NCI-H1436 treated with DMSO at 0.1 percent for 48 hours (cell line): ENCODE results near the gene YAE1.
"Not testable (repeated sequence)": the region's sequence is repeated elsewhere in the genome, so short reads cannot be mapped to it uniquely, and the experiment has no call there.

Source experiments
- DNase-seq: peaks from one replicate; lab custom pipeline; 2025; lab: John Stamatoyannopoulos, UW

YAE1 gene, protein sequence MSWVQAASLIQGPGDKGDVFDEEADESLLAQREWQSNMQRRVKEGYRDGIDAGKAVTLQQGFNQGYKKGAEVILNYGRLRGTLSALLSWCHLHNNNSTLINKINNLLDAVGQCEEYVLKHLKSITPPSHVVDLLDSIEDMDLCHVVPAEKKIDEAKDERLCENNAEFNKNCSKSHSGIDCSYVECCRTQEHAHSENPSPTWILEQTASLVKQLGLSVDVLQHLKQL

GRCh38 chr7:39566023-39566921, at the start of gene YAE1:
Gene YAE1 (plus strand): TSS chr7:39566404. CDS start chr7:39566419, 15 bp downstream.
- peak; percentile 16 for DNase-seq

DNA sequence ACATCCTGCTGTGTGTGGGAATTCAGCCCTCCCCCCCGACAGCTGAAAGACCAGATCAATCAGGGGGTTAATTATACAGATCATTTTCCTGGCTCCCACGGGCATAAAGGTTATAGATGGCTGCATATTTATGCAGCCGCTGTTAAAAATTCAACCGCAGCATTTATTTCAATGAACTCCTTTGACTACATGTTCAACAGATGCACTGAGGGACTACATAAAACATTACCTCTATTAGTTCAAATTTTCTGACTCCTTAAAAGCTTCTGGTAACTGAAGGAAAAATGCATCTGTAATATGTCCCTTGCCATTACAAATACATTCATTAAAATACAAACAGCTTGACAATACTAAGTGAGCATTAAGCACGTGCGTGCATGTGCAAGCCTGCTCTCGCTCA, 49.7 kb upstream of the YAE1 start:
- no peak for DNase-seq

DNA sequence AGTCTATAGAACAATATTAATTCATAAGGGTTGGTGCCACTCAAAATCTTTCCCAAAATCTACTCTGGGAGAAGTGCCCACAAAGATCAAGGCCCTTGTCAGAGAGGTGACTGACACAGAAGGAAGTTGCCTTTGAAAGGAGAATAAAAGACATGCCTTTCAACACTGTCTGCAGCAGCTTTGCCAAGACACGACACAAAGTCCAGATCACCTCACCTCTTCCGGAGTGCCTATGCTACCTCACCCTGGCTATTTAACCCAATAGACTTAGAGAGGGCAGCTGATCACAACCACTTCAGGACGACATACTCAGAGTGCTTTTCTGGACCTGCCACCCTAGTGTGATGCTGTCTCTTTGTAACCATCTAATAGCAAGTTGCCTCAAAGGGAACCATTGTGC, 49.0 kb upstream of the YAE1 start:
- no peak for DNase-seq

DNA sequence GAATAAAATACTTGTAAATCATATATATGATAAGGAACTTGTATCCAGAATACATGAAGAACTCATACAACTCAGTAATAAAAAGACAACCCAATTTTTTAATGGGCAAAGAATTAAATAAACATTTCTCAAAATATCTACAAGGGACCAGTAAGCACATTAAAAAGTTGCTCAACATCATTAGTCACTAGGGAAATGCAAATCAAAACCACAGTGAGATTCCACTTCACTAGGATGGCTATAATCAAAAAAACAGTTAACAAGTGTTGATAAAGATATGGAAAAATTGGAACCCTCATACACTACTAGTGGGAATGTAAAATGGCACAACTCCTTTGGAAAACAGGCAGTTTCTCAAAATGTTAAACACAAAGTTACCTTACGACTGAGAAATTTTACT, 40.3 kb upstream of the YAE1 start:
- no peak for DNase-seq

DNA sequence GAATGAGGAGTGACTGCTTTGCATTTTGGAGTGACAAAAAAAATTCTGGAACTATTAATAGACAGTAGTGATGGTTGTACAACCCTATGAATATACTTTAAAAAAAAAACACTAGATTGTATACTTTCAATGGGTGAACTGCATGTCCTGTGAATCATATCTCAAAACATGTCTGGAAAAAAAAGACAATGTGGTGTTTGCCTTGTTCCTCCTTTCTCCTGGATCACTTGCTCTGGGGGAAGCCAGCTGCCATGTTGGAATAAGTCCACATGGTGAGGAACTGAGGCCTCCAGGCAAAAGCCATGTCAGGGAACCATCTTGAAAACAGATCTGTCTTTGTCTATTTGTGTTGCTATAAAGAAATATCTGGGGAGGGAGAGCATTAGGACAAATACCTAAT, 39.5 kb upstream of the YAE1 start:
- DNase-seq, result no peak

DNA sequence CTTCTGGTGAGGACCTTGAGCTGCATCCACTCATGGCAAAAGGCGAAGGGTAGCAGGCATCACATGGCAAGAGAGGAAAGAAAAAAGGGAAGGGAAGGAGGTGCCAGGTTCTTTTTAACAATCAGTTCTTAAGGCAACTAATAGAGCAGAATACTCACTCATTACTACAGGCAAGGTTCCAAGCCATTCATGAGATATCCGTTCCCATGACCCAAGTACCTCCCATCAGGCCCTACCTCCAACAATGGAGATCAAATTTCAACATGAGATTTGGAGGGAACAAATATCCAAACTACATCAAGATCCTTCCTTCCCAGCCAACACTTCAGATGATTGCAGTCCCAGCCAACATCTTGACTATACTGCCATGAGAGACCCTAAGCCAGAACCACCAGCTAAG, 38.9 kb upstream of the YAE1 start:
- no peak for DNase-seq

GRCh38 chr7:39527951-39528350, 38.3 kb upstream of the YAE1 start:
- no peak for DNase-seq

DNA sequence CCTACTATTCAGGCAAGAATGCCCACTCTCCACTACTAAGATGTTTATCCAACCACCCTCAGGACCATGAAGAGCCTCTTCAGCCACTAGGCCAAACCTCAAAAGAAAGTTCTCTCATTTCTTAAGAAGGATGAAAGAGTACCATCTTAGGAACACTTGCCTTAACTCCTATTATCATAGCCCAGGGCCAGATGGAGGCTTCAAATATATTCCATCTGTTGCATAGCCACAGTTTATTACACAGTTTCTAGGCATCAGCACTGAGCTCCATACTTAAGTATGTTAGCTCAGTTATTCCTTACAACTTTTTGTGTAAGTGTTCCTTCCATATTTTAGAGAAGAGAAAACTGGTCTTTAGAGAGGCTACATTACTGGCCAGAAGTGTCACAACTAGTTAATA, 37.4 kb upstream of the YAE1 start:
- DNase-seq, result no peak

DNA sequence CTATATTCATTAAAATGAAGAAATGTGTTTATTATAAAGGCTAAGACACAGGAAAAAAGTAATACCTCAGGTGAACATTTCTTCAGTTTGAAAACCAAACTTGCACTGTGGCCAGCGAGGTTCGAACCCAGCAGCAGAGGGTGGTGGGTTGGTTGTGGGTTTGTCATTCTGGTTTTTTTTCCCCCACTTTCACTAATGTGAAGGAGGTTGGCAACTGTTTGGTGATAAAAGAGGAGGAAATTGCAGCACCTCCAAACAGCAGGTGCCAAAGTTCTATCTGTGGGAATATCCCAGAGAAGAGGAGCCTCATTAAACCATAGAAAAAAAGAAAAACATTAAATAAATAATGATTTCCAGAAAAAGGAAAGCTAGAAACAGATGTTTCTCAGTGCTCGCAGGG, 36.6 kb upstream of the YAE1 start:
- no peak for DNase-seq

GRCh38 chr7:39530971-39531370, 35.2 kb upstream of the YAE1 start:
- DNase-seq, result no peak

DNA sequence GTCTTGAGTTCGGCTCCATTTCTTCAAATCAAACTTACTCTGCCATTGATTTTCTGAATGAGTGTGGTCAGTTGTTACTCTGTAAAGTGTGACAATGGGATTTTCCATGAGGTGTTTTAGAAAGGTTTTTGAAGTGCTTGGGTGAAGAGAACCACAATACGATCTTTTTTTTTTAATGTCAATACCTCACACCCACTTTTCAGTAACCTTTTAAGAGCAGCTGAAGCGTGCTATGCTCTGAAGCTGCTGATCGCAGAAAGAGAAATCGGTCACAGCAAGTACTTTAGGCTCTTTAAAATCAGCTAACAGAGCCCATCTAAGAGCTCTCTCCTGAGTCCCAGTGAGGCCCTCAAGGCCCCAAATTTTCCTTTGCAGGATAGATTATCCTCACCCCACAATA, 34.4 kb upstream of the YAE1 start:
- DNase-seq, result no peak

DNA sequence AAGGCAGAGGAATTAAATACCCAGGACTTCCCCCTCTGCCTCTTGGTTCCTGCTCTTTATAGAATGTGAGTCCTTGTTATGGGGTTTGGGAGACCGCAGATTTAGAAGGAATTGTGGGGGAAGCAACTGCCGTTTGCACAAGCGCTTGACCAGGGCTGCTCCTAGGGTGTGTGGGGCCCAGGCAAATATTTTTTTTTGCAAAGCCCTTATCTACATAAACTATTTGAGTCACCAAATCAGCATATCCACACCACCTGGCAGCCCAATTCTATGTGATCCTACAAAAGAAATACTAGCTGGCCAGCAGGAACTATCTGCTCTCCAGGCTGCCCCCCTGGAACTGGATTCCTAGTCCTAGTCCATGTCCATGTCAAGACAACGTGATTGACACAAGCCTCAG, 33.4 kb upstream of the YAE1 start:
- no peak for DNase-seq

GRCh38 chr7:39534599-39534998, 31.6 kb upstream of the YAE1 start:
- no peak for DNase-seq

DNA sequence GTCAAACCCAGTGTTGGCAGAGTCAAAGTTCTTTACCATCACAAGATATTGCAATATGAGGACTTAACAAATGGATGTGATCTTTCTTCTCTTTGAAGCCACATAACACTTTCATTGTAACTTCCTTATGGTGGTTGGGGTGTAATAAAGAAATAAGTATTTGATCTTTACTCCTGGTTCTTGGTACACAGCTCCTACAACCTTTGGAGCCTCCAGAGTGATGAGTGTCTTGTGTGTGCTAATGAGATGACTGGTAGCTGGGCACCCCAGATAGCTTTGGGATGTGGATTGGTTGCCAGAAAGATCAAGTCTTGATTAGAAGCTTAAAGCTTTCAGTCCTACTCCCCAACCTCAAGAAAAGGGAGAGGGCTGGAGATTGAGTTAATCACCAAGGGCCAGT, 31.1 kb upstream of the YAE1 start:
- no peak for DNase-seq

- DNase-seq, result no peak
Measured at GRCh38 chr7:39535720-39536119, 30.5 kb upstream of the YAE1 start.

- no peak for DNase-seq
Measured at GRCh38 chr7:39536951-39537350, 29.3 kb upstream of the YAE1 start.

DNA sequence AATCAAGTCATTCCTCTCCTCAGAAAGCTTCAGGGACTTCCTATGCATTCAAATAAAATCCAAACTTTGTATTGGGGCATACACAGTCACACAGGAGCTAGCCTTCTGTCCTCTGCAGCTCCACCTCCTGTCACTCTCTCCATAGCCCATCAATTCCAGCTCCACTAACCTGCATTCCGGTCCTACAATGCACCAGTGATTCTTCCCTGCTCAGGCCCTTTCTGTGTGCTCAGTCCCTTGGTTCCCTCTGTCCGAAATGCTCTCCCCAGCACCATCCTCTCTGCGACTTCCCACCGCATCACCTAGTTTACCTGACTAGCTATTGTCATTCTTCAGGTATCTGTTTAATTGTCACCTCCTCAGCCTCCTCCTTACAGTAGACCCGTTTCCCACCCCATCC, 26.4 kb upstream of the YAE1 start:
- DNase-seq, result no peak

- DNase-seq, result no peak
Measured at GRCh38 chr7:39540320-39540719, 25.9 kb upstream of the YAE1 start.

DNA sequence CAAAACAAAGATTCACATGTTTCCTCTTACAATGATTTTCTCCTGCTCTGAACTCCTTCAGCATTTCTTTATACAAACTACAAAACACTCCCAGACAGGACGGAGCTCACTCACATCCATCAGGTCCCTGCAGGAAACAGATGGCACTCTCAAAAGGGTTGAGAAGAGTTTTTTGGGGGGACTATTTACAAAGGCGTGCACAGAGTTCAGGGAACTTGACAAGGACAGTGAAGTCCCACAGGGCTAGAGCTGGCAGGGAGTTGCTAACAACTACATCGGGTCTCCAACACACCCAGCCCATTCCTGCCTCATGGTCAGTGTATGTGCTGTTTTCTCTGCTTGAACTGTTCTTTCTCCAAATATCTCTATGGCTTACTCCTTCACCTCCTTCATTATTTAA, 24.7 kb upstream of the YAE1 start:
- DNase-seq, result no peak

DNA sequence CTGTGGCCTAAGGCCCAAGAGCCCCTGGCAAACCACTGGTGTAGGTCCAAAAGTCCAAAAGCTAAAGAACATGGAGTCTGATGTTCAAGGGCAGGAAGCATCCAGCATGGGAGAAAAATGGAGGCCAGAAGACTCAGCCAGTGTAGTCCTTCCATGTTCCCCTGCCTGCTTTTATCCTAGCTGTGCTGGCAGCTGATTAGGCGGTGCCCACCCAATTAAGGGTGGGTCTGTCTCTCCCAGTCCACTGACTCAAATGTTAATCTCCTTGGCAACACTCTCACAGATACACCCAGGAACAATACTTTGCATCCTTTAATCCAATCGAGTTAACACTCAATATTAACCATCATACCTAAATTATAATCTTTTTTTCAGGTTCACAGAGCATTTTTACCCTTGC, 21.4 kb upstream of the YAE1 start:
- not testable (repeated sequence) for DNase-seq

GRCh38 chr7:39547336-39547735, 18.9 kb upstream of the YAE1 start:
- DNase-seq, result no peak

DNA sequence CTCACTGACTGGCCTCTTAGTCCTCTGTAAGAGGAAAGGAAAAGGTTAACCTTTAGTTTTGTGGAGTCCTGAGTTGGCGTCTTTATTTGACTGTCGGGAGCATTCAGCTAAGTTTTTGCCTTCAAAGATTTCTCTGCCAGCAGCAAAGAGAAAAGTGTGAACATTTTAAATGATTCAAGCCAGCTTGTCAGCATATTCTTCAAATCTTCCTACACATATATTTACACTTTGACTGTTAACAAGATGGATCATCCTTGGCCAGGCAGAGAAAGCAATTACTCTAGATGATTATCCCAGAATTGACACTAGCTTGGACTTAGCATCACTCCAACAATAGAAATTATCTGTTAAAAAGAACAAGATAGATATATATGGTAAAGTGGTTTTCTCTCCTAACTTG, 15.8 kb upstream of the YAE1 start:
- no peak for DNase-seq

DNA sequence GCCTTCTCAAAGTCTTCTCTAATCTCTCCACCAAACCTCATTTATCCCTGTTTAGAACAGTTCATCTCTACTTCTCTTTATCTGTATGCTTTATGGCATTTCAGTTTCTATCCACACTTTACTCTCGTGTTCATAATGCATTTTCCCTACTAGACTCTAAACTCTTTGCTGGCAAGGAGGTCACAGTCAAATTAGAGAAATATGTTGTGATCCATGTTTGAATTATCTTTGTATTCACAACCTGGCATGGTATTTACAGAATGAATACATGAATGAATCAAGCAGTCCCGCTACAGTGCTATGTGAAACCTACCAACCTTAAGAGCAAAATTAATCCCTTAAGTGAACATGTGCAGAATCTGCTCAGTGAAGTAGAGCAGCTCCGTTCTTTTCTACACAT, 12.8 kb upstream of the YAE1 start:
- no peak for DNase-seq
